Smooth muscle cell (in vitro differentiated cells): ENCODE results near the gene ZKSCAN1. TPM values are rescaled to one million over a fixed set of nuclear protein-coding genes. Genes with fewer than 3 reads are reported as not detected.
A peak's percentile ranks its signal among the peaks of the same experiment; 100 is the strongest.

Experiments used
- DNase-seq: peaks from one replicate; lab custom pipeline; 2025; ENCODE audit not compliant: unreplicated experiment; lab: John Stamatoyannopoulos, UW
- H2AFZ ChIP-seq: fragments of 200-600 bp; sonication (generic); 2 replicates; pipeline ENCODE4 v1.6.0; 2016; ENCODE audit warnings: antibody characterized with exemption, low read depth, mild to moderate bottlenecking
- H3F3A ChIP-seq: fragments of 200-600 bp; sonication (generic); 2 replicates; pipeline ENCODE4 v1.6.0; 2017; ENCODE audit warnings: antibody characterized with exemption, low read depth
- H3K27ac ChIP-seq: fragments of 200-600 bp; sonication (generic); 2 replicates; pipeline ENCODE4 v1.5.1; 2016; ENCODE audit warnings: low read depth, mild to moderate bottlenecking
- H3K27me3 ChIP-seq: fragments of 200-600 bp; sonication (generic); 2 replicates; pipeline ENCODE4 v1.6.1; 2016; ENCODE audit warnings: low read depth, mild to moderate bottlenecking
- H3K36me3 ChIP-seq: fragments of 200-600 bp; sonication (generic); 2 replicates; pipeline ENCODE4 v1.5.1; 2016; ENCODE audit warnings: low read depth
- H3K4me1 ChIP-seq: fragments of 200-600 bp; sonication (generic); 2 replicates; pipeline ENCODE4 v1.5.1; 2016; ENCODE audit warnings: low read depth
- H3K4me2 ChIP-seq: fragments of 200-600 bp; sonication (generic); 2 replicates; pipeline ENCODE4 v1.6.0; 2016; ENCODE audit warnings: mild to moderate bottlenecking
- H3K4me3 ChIP-seq: fragments of 200-600 bp; sonication (generic); 2 replicates; pipeline ENCODE4 v1.5.1; 2016; ENCODE audit warnings: mild to moderate bottlenecking
- H3K79me2 ChIP-seq: fragments of 200-600 bp; sonication (generic); 2 replicates; pipeline ENCODE4 v1.6.0; 2016; ENCODE audit warnings: low read depth, mild to moderate bottlenecking
- H3K9ac ChIP-seq: fragments of 200-600 bp; sonication (generic); 2 replicates; pipeline ENCODE4 v1.6.0; 2016; ENCODE audit warnings: low read depth
- H3K9me3 ChIP-seq: fragments of 200-600 bp; sonication (generic); replicated peaks from 2 replicates; pipeline ENCODE4 v1.5.1; 2016; ENCODE audit warnings: low read depth
- H4K20me1 ChIP-seq: fragments of 200-600 bp; sonication (generic); 2 replicates; pipeline ENCODE4 v1.6.0; 2016; ENCODE audit warnings: low read depth
- WGBS: methylation state at CpG from one replicate; pipeline ENCODE4 v1.1.7; 2016; ENCODE audit warnings: low lambda C conversion rate; 5-methylcytosine and 5-hydroxymethylcytosine counted together
- polyA plus RNA-seq: library from polyadenylated mRNA; unstranded; fragments of >200 nt; fragmentation: Nextera tagmentation; extraction: Ambion mirVana; gene quantifications from 2 replicates; pipeline ENCODE4 v1.2.1, GENCODE V29; 2016
- total RNA-seq: library from RNA; depleted of rRNA; stranded (reverse); fragments of >200 nt; gene quantifications from 2 replicates; pipeline ENCODE4 v1.2.3, GENCODE V29; 2014
- TF ChIP-seq, protein P1 (sequence below): fragments of 200-600 bp; sonication (generic); IDR thresholded peaks from 2 replicates; pipeline ENCODE4 v1.5.1; 2017; ENCODE audit warnings: borderline replicate concordance, mild to moderate bottlenecking, antibody characterized with exemption; ENCODE audit not compliant: insufficient read depth, poor library complexity, severe bottlenecking

The ZKSCAN1 gene
- total and polyA plus RNA-seq, 2 experiments from 2014 or later: 26.0 to 43.9 TPM

DNA sequence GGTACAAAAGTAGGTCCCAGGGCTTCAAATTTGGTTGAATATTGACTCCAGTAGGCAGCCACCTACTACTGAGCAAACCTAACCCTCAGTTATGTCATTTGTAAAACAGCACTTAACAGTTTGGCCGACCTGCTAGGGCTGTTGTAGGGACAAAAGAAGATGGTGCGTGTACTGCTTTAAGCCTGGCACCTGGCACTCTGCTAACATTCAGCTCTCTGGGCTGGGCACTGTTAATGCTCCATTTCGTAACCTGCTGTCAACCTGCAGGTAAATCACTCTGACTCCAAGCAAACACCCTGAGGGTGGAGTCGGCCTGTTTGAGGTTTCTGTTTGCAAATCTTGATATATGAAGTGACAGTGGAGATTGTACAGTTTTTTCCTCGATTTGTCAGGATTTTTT, 7.2 kb downstream of the ZKSCAN1 start:
- no peaks in the 10 kb centered on the region for H3K9me3 ChIP-seq
- H3K79me2 ChIP-seq: peaks cover 47% of the 10 kb centered on the region
- DNase-seq: no peak
- no peaks in the 10 kb centered on the region for H3K4me1 ChIP-seq
- no peak overlapping the region for H3K9ac ChIP-seq
- 86% methylated on average over 5 of the region's 5 CpGs for WGBS
- no peak overlapping the region for H3K4me2 ChIP-seq
- H3K4me3 ChIP-seq: no peak overlapping the region
- H3K27me3 ChIP-seq: no peaks in the 10 kb centered on the region
- H2AFZ ChIP-seq: no peak overlapping the region
- peaks cover 65% of the 10 kb centered on the region for H4K20me1 ChIP-seq
- H3K36me3 ChIP-seq: peaks cover 18% of the 10 kb centered on the region
- H3K27ac ChIP-seq: no peak overlapping the region
- H3F3A ChIP-seq: no peaks in the 10 kb centered on the region
- TF ChIP-seq, protein P1, sequence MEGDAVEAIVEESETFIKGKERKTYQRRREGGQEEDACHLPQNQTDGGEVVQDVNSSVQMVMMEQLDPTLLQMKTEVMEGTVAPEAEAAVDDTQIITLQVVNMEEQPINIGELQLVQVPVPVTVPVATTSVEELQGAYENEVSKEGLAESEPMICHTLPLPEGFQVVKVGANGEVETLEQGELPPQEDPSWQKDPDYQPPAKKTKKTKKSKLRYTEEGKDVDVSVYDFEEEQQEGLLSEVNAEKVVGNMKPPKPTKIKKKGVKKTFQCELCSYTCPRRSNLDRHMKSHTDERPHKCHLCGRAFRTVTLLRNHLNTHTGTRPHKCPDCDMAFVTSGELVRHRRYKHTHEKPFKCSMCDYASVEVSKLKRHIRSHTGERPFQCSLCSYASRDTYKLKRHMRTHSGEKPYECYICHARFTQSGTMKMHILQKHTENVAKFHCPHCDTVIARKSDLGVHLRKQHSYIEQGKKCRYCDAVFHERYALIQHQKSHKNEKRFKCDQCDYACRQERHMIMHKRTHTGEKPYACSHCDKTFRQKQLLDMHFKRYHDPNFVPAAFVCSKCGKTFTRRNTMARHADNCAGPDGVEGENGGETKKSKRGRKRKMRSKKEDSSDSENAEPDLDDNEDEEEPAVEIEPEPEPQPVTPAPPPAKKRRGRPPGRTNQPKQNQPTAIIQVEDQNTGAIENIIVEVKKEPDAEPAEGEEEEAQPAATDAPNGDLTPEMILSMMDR: no peak

DNA sequence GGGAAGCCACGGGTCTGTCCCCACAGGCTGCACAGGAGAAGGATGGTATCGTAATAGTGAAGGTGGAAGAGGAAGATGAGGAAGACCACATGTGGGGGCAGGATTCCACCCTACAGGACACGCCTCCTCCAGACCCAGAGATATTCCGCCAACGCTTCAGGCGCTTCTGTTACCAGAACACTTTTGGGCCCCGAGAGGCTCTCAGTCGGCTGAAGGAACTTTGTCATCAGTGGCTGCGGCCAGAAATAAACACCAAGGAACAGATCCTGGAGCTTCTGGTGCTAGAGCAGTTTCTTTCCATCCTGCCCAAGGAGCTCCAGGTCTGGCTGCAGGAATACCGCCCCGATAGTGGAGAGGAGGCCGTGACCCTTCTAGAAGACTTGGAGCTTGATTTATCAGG, 8.1 kb downstream of the ZKSCAN1 start:
- WGBS: 97% methylated on average over 12 of the region's 12 CpGs
- H3K79me2 ChIP-seq: peaks cover 38% of the 10 kb centered on the region
- no peaks in the 10 kb centered on the region for H3K4me1 ChIP-seq
- H3K4me3 ChIP-seq: no peak overlapping the region
- no peak for DNase-seq
- H2AFZ ChIP-seq: no peak overlapping the region
- H3K4me2 ChIP-seq: no peak overlapping the region
- H3K36me3 ChIP-seq: peaks cover 18% of the 10 kb centered on the region
- no peak overlapping the region for H3K27ac ChIP-seq
- no peaks in the 10 kb centered on the region for H3K9me3 ChIP-seq
- peaks cover 58% of the 10 kb centered on the region for H4K20me1 ChIP-seq
- TF ChIP-seq, protein P1: no peak
- H3K27me3 ChIP-seq: no peaks in the 10 kb centered on the region
- no peak overlapping the region for H3K9ac ChIP-seq
- no peaks in the 10 kb centered on the region for H3F3A ChIP-seq

DNA sequence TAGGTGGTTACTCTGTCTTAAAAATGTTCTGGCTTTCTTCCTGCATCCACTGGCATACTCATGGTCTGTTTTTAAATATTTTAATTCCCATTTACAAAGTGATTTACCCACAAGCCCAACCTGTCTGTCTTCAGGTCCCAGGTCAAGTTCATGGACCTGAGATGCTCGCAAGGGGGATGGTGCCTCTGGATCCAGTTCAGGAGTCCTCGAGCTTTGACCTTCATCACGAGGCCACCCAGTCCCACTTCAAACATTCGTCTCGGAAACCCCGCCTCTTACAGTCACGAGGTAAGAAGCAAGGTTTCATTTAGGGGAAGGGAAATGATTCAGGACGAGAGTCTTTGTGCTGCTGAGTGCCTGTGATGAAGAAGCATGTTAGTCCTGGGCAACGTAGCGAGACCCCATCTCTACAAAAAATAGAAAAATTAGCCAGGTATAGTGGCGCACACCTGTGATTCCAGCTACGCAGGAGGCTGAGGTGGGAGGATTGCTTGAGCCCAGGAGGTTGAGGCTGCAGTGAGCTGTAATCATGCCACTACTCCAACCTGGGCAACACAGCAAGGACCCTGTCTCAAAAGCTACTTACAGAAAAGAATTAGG, 8.7 kb downstream of the ZKSCAN1 start:
- Histone ChIP-seq H3F3A (no peaks in the 10 kb centered on the region), H4K20me1 (peaks cover 52% of the 10 kb centered on the region), H3K9me3 (no peaks in the 10 kb centered on the region), H3K4me3 (no peak overlapping the region), H2AFZ (no peak overlapping the region), H3K4me1 (no peaks in the 10 kb centered on the region), H3K4me2 (no peak overlapping the region), H3K27me3 (no peaks in the 10 kb centered on the region), H3K27ac (no peak overlapping the region), H3K79me2 (peaks cover 32% of the 10 kb centered on the region), H3K36me3 (peaks cover 18% of the 10 kb centered on the region), H3K9ac (no peak overlapping the region)
- TF ChIP-seq, protein P1: no peak
- DNase-seq: no peak
- WGBS: 98% methylated on average over 12 of the region's 12 CpGs

DNA sequence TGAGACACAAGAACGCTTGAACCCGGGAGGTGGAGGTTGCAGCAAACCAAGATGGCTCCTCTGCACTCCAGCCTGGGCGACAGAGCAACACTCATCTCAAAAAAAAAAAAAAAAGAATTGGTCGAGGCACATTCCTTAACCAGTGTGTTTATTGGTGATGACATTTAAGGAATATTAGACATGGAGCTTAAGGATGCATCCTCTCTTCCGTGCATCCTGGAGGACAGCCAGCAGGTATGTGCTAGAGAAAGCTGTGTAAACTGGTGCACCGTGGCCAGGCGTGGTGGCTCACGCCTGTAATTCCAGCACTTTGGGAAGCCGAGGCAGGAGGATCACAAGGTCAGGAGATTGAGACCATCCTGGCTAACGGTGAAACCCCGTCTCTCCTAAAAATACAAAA, 11.8 kb downstream of the ZKSCAN1 start:
- H3K79me2 ChIP-seq: peaks cover 6% of the 10 kb centered on the region
- no peak for DNase-seq
- H3K9me3 ChIP-seq: no peaks in the 10 kb centered on the region
- H2AFZ ChIP-seq: no peak overlapping the region
- no peaks in the 10 kb centered on the region for H3F3A ChIP-seq
- H3K9ac ChIP-seq: no peak overlapping the region
- no peaks in the 10 kb centered on the region for H3K27me3 ChIP-seq
- TF ChIP-seq, protein P1: no peak
- H3K4me3 ChIP-seq: no peak overlapping the region
- peak overlapping the region; percentile 76 for H3K27ac ChIP-seq
- H3K36me3 ChIP-seq: peaks cover 18% of the 10 kb centered on the region
- 93% methylated on average over 11 of the region's 11 CpGs for WGBS
- peaks cover 23% of the 10 kb centered on the region for H4K20me1 ChIP-seq
- H3K4me2 ChIP-seq: no peak overlapping the region
- H3K4me1 ChIP-seq: no peaks in the 10 kb centered on the region
